Ascending aorta (tissue), 2 donors: ENCODE results near the gene SLC2A5. TPM values are rescaled to one million over a fixed set of nuclear protein-coding genes. Genes with fewer than 3 reads are reported as not detected.

Source experiments
- DNase-seq, 2 donors: peaks; one replicate each; pipeline ENCODE4 v3.0.0-alpha.2; 2019; ENCODE audit warnings: low spot score in 2 of 2
- H3K27ac ChIP-seq, 2 donors: fragments of 200-600 bp; sonication (generic); one replicate each; pipeline ENCODE4 v1.5.1; 2016 to 2017; ENCODE audit warnings: mild to moderate bottlenecking in 1 of 2
- H3K27me3 ChIP-seq: fragments of 200-600 bp; sonication (generic); one replicate; pipeline ENCODE4 v1.5.1; 2017
- H3K36me3 ChIP-seq, 2 donors: fragments of 200-600 bp; sonication (generic); one replicate each; pipeline ENCODE4 v1.5.1; 2016
- H3K4me1 ChIP-seq, 2 donors: fragments of 200-600 bp; sonication (generic); one replicate each; pipeline ENCODE4 v1.5.1; 2016 to 2017; ENCODE audit warnings: mild to moderate bottlenecking in 1 of 2
- H3K4me3 ChIP-seq, 2 donors: fragments of 200-600 bp; sonication (generic); one replicate each; pipeline ENCODE4 v1.5.1; 2016 to 2017; ENCODE audit warnings: mild to moderate bottlenecking in 1 of 2
- H3K9me3 ChIP-seq, 2 donors: fragments of 200-600 bp; sonication (generic); one replicate each; pipeline ENCODE4 v1.5.1; 2016
- intact Hi-C: fragments of 100-400 bp; cut with DNase I; formaldehyde crosslinking; loops from one replicate; pipeline ENCODE4 v1.15.1; 2023
- total RNA-seq: library from RNA; depleted of rRNA; stranded (reverse); fragments of >200 nt; gene quantifications from one replicate; pipeline ENCODE4 v1.1.0, GENCODE V29; 2016
- TF ChIP-seq, protein P1 (sequence below), 3 experiments: fragments of 200-600 bp in 2 of 3; fragments of 450-650 bp in 1 of 3; sonication (generic) in 2 of 3; IDR thresholded peaks; one replicate each; pipeline ENCODE4 v1.5.1; 2016 to 2019; ENCODE audit warnings: antibody characterized with exemption in 3 of 3, mild to moderate bottlenecking in 1 of 3, moderate library complexity in 1 of 3

SLC2A5 gene
- total RNA-seq, 1 donor from 2014 or later: 13.9 TPM

DNA sequence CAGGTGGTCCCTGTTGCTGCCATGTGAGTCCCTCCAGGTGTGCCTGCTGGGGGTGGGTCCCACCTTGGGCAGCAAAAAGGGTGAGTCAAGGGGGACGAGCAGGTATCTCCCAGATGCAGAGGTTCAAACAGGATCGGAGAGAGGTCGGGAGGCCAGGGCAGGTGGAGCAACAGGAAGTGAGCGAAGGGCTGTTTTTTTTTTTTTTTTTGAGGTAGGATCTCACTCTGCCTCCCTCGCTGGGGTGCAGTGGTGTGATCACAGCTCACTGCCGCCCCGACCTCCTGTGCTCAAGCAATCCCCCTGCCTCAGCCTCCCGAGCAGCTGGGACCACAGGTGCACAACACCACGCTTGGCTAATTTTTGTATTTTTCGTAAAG lies 82.6 kb downstream of the SLC2A5 start:
- H3K4me3 ChIP-seq: no peak overlapping the region
- TF ChIP-seq, protein P1, sequence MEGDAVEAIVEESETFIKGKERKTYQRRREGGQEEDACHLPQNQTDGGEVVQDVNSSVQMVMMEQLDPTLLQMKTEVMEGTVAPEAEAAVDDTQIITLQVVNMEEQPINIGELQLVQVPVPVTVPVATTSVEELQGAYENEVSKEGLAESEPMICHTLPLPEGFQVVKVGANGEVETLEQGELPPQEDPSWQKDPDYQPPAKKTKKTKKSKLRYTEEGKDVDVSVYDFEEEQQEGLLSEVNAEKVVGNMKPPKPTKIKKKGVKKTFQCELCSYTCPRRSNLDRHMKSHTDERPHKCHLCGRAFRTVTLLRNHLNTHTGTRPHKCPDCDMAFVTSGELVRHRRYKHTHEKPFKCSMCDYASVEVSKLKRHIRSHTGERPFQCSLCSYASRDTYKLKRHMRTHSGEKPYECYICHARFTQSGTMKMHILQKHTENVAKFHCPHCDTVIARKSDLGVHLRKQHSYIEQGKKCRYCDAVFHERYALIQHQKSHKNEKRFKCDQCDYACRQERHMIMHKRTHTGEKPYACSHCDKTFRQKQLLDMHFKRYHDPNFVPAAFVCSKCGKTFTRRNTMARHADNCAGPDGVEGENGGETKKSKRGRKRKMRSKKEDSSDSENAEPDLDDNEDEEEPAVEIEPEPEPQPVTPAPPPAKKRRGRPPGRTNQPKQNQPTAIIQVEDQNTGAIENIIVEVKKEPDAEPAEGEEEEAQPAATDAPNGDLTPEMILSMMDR (IDR thresholded peaks at IDR 0.05): no peak
- intact Hi-C loops: loop anchor here (1.0 to 5.0 kb wide), 3 partner anchors 81 to 128 kb away; no protein-coding TSS in a partner anchor
- peaks cover 0 to 10% of the 10 kb centered on the region in 2 donors for H3K4me1 ChIP-seq
- H3K27ac ChIP-seq: peak overlapping the region; percentile 67 to 70
- H3K27me3 ChIP-seq: no peaks in the 10 kb centered on the region
- H3K9me3 ChIP-seq: no peaks in the 10 kb centered on the region
- H3K36me3 ChIP-seq: no peaks in the 10 kb centered on the region
- no peak for DNase-seq

DNA sequence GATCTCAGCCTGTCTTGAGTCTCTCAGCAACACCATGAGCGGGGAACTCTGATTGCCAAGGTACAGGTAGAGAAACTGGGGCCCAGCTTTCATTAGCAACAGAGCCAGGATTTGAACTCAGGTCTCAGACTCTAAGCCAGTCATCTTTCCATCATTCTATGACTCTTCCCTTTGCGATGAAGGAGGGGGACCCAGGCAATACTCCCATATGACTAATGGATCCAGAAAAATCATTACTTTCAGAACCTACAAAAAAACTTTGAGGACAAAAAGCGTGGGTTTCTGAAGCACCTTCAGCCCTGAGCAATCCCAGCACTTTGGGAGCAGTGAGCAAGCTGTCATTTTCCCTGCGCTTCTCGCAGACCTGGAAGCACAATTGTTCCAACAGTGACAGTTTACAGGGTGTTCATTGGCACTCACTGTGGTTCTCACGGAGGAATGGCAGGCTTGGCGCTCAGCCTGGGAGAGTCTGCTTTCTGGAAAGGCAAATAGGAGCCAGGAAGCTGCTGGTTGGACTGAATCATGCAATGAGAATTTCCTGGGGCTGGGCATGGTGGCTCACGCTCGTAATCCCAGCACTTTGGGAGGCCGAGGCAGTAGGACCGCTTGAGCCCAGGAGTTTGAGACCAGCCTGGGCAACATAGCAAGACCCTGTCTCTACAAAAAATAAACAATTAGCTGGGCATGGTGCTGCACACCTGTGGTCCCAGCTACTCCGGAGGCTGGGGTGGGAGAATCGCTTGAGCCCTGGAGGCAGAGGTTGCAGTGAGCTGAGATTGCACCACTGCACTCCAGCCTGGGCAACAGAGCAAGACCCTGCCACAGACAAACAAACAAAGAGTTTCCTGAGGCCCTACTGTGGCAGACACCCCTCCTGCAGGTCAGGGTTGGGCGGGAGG lies 83.3 kb downstream of the SLC2A5 start:
- intact Hi-C loops: loop anchor here (1.0 to 5.0 kb wide), 3 partner anchors 80 to 127 kb away; no protein-coding TSS in a partner anchor
- peak; percentile 55 to 92 for DNase-seq
- H3K27ac ChIP-seq: peak overlapping the region; percentile 67 to 70
- TF ChIP-seq, protein P1 (IDR thresholded peaks at IDR 0.05): no peak
- H3K36me3 ChIP-seq: no peaks in the 10 kb centered on the region
- no peaks in the 10 kb centered on the region for H3K9me3 ChIP-seq
- H3K4me1 ChIP-seq: peaks cover 0 to 10% of the 10 kb centered on the region in 2 donors
- no peaks in the 10 kb centered on the region for H3K27me3 ChIP-seq
- H3K4me3 ChIP-seq: no peak overlapping the region

Other genes starting within 250 kb of the SLC2A5 start
- gene ENO1, start 190.9 kb downstream of the SLC2A5 start, total RNA-seq: 637 TPM
- not detected for gene CA6, start 123.8 kb downstream of the SLC2A5 start, total RNA-seq
- not detected for gene SLC2A7, start 43.2 kb downstream of the SLC2A5 start, total RNA-seq
- 7.1 TPM for gene GPR157, start 59.5 kb upstream of the SLC2A5 start, total RNA-seq
- gene H6PD, start 165.1 kb upstream of the SLC2A5 start, total RNA-seq: 56.8 TPM
- gene SPSB1, start 223.3 kb upstream of the SLC2A5 start, total RNA-seq: 64.9 TPM